Activated CD4-positive, alpha-beta T cell treated with anti-CD3 and anti-CD28 coated beads, Interleukin-2, Interleukin-6, amounts not matched to agents 100 ng/mL and 50 ng/mL, durations not matched to agents 16 hours and 8 hours (primary cell): ENCODE data around the gene C14orf180.

Experiments
- DNase-seq: peaks from one replicate; pipeline ENCODE4 v3.0.0-alpha.2; 2020

Gene C14orf180

DNA sequence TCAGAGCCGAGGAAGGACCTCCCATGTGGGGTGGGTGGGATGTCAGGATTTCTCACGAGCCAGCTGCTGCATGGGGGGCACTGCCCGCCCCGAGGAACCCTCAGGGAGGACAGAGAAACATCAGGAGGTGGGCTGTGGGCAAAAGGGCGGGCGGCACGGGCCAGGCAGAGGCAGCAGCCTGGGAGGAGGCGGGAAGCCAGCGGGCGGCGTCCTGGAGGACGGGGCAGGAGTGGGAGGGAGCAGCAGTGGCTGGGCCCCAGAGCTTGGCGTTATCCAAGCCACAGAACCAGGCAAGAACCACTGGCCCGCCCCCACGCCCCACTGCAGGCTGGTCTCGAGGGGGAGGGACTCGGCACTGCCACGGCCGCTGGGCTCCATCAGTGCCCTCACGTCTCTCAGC lies 2.4 kb downstream of the C14orf180 start:
- DNase-seq = no peak

DNA sequence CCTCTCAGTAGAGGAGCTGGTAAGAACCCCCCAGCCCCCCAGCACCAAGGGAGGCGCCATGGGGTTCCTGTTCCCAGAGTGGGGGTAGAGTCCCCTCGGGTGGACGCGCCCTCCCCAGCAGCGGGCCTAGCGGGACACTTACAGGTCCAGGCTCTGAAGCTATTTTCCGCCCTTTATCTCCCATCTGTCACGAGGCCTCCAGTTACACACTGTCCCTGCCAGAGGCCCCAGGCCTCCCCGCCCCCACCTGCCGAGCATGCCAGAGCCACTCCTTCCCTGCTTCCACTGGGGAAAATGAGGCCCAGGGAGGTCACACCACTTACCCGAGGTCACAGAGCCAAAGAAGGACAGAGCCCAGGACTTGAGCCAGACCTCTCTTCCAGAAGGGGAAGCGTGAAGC lies 3.1 kb downstream of the C14orf180 start:
- no peak for DNase-seq

DNA sequence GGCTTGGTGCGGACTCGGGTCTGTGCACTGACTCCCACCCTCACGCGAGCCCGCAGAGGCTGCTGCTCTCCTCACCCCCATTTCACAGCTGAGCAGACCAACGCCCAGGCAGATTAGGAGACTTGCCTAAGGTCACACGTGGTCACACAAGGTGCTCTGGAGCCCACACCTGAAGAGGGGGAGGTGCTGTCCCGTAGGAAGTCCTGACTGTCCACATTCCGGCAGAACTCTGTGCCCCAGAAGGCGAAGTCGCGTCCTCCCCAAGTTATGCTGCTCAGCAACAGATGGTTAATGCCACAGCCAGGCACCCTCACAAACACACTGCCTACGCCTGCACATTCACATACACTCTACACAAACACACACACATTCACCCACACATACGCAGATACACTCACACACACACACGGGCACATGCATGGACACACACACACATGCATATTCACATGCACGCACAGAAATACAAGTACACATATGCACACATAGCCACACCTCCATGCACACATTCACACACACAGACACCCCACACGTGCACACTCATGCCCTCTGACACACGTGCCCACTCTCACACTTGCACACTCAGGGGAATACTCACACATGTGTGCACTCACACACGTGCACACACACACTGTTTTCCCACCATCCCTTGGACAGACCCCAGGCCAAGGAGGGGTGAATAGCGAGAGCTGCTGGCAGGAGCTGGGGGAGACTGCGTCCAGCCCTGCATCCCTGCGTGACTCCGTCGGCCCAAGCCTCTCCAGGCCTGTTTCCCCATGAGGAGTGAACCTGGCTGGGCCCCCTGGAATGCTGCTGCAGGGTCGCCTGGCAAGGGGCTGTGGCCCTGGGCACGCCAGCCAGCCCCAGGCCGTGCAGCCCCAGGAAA lies 4.1 kb downstream of the C14orf180 start:
- DNase-seq = no peak

DNA sequence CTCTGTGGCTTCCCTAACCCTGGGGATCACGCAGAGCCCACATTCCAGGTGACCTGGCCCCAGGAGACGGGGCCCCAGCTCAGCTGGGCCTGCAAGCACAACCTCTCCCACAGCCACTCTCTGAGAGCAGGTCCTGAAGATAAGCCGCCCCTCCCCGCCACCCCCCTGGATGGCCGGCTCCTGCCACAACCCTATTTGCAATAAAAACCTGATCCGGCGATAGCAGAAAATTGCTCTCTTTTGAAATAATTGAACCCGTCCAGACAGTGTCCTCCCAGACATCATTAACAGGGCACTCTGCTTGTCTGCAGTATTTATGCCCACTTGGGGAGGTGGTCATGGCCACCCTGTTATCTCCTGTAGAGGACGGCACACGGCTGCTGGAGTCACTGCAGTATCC lies 5.0 kb downstream of the C14orf180 start:
- no peak for DNase-seq

DNA sequence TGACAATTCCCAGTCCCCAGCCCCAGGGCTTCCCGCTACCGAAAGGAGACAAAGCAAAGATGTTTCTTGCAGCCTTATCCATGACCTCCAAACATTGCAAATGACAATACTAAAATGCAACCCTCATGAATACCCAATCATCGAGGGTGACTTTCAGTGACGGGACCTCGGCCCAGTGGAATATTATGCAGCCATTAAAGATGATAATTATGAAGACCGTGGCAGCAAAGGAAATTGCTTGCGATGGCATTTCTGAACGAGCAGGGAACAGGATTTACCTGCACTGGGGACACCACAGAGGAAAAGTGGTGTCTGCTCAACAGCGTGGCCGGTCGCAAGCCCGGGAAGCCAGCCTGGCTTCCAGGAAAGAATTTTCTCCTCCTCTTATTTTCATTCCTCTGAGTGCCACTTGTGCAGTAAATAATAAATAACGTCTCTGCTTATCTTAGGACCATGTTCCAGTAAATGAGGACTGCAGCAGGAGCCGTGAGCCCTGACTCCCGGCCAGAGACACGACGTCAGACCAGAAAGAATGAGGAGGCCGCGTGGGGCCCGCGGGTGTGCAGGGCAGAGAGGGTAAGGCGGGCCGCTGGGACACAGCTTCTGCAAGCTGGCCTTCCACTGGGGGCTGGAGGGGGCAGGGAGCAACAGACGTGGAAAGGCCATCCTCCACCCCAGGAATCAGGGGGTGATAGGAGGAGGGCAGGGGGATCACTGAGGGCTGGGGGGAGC lies 6.6 kb downstream of the C14orf180 start:
- no peak for DNase-seq

DNA sequence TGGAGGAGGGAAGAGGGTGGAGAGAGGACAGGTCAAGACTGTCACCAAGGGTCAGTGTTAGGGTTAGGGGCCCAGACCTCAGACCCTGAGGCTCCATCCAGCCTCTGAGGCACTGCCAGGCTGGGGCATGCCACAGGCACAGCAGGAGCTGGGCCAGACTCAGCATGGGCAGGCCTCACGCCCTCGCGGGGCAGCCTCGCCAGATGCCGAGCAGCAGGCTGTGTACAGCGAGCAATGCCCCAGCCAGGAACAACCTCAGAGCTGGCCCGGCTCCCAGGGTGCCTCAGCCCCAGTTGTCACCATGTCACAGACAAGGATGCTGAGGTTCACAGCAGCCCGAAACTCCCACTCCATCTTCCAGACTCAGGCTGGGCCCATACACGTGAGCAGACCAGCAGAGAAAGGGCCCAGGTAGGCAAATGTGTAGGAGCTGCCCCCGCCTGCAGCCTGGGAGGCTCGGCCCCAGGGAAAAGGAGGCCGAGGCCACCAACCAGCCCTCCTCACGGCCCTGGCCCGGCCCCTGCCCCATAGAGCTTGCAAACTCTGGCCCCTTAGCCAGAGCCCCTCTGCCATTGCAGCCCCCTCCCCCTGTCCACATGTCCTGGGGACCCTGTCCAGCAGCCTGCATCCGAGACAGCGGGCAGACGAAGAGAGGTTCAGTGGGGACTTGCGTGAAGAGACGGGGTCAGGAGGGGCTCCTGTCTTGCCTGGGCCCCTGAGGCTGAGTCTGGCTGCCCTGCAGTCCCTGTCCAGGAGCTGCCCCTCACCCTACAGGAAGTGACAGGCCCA lies 7.5 kb downstream of the C14orf180 start:
- DNase-seq = no peak

DNA sequence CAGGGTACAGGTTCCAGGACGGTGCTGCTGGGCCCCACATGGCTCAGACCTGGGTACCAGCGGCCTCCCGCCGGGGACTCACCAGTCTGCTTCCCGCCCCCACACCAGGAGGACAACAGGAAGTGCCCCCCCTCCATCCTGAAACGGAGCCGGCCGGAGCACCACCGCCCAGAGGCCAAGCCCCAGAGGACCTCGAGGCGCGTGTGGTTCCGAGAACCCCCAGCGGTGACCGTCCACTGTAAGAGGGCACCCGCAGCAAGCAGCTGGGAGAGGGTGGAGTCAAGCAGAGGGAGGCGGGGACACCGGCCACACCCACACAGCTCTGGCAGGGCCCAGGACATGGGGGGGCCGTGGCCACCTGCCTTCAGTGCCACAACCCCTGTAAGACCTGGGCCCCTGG lies 8.1 kb downstream of the C14orf180 start:
- DNase-seq = no peak

DNA sequence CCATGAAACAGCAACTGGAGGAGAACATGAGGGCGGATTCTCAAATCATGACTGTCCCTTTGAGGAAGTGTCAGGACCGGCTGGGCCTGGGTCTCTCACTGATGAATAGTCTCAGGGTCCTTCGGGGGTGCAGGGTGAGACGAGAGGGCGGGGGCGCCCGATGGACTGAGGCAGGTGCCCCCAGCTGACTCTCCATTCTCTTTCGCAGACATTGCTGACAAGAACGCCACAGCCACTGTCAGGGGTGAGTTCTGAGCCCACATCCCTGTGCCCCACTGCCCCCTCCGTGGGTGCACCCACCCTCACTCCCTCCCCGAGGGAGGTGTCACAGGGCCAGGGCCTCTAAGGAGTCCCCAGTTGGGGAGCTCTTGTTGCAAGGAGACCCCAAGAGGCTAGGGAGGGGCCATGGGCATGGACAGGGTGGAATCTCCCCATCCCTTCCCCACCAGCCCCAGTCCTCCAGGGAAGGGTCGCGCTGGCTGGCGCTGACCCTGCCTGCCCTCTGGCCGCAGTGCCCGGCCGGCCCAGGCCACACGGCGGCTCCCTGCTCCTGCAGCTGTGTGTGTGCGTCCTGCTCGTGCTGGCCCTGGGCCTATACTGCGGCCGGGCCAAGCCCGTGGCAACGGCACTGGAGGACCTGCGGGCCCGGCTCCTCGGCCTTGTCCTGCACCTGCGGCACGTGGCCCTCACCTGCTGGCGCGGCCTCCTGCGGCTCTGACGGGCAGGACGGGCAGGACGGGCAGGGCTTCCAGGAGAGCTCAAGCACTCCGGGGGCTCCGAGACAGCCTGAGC lies 8.7 kb downstream of the C14orf180 start:
- no peak for DNase-seq

DNA sequence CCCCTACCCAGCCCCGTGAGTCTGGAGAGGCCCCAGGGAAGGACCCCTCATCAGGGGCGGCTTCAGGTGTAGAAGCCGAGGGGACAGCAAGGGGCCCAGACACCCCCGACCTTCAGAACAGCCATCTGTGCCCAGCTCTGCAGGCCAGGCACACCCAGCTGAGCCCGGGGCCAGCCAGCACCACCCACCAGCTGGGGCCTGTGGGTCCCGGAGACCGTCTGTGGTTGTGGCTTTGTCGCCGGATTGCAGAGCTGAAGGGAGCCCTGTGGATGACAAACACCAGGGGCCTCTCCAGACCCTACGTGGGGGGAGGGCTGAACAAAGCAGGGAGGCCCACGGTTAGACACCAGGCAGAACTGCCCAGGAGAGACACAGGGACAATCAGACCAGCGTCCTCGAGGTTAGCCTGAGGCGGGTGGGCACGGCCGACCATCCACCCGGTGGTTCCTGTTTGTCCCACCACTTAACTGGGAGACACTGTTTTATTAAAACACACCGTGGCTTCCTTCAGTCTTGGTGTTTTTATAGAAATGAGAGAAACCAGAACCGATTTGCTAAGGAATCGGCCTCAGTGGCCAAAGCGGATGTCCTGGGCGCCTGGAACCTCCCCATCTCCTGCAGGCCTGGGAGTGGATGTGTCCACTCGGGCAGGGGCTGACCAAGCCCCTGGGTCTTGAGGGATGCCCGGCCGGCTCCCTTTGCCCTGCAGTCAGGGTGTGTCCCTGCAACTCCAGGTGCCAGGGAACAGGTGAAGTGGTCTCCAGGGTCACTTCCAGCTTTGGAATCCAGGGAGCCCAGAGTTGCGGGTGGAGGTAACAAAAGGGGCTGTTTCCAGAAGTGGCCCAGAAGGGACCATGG lies 10.0 kb downstream of the C14orf180 start:
- DNase-seq = no peak

DNA sequence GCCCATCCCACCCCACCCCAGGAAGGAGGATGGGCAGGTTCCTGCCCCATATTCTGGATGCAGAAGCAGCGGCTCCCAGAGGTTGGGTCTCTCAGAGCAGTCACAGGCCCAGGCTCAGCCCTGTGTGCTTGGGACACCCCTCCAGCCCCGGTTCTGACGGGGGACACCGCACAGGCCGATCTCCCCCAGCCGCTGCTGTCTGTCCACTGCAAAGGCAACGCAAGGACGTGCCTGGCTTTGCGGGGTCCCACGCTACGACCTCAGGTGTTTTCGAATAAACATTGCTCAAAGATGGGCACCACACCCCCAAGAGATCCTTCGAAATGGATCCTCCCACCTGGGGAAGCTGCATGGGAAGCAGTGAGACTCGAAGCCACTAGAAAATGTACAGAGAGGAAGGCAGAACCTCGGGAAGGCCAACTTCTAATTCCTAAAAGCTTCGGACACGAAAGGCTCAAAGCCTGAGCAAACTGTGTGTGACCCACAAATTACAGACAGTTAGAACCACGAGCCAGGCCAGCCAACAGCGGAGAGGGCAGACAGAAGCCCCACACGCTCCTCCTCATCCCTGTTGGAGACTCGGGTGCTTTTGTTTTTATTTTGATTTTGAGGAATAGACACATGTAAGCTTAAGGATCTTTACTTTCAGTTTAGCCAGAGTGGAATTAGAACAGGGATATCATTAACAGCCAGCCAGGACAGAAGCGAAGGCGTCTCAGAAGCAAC lies 10.8 kb downstream of the C14orf180 start:
- no peak for DNase-seq

DNA sequence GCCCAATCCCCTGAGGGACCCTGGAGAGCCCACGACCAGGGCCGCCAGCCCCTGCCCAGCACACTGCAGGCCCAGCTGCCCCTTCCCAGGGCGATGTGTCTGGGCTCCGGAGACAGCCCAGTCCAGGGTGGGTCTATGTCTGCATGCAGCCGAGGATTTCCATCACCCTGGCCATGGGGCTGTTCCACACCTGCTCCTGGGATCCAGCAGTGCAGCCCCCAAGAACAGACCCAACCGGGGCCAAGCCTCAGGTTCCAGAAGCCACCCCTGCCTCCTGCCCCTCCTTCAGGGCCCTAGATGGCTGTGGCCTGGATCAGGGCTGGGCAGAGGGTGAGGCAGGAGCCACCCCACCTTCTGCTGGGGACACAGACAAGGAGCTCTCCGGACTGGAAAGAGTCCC lies 11.5 kb downstream of the C14orf180 start:
- no peak for DNase-seq

DNA sequence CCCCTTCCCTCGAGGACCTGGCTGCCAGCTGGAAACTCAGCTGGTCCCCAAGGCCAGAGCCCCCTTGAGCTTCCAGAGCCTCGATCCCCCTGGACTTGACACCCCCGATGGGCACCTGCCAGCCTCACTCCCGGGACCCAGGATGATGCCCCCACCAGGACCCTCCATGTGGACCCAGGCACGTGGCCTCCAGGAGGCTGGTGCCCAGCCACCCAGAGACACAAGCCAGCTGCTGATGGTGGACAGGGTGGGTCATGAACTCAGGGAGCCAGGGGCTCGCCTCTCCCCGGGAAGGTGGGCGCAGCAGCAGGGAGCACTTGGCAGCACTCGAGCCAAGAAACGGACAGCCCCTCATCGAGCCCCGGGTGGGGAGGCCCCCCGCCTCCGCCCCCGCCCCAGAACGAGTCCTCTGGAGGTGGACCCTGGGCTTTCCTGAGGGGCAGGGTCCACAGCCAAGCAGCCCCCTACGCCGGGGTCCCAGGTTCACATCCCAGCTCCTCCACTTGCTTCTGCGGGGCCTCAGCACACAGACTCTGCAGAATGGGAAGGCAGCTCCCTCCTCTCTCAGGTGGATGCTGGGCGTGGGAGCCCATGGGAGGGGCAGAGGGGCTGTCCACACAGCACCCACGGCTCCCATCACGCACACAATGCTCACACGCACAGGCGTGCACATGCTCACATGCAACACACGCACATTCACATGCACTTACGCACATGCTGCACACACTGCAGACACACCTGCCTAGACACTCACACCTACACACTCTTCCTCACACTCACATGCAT lies 12.1 kb downstream of the C14orf180 start:
- DNase-seq = no peak

DNA sequence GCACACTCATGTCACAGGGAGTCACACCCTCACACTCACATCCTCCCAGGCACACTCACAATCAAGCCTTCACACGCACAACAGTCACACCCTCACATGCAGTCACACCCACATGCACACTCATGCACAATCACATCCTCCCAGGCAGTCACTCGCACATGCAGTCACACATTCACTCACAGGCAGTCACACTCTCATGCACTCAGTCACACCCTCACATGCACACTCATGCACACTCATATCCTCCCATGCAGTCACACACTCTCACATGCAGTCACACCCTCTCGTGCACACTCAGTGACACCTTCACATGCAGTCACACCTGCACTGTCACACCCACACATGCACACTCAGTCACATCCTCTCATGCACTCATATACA lies 12.7 kb downstream of the C14orf180 start:
- DNase-seq = no peak

DNA sequence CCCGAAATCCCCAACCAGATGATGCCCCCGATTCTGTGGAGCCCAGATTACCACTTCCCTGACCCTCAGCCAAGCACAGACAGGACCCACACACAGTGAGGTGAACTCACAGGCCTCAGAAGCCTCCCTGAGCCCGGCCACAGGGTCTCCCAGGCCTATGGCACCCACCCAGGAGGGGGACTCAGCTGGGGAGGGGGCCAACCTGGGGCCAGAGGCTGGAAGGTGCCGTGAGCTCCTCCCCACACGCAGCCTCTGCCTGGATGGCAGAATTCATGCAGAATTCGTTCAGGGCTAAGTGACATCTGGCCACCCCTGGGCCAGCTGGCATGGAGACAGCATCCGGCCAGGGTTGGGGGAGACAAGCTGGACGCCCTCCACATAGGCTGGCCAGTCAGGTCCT lies 13.2 kb downstream of the C14orf180 start:
- no peak for DNase-seq

DNA sequence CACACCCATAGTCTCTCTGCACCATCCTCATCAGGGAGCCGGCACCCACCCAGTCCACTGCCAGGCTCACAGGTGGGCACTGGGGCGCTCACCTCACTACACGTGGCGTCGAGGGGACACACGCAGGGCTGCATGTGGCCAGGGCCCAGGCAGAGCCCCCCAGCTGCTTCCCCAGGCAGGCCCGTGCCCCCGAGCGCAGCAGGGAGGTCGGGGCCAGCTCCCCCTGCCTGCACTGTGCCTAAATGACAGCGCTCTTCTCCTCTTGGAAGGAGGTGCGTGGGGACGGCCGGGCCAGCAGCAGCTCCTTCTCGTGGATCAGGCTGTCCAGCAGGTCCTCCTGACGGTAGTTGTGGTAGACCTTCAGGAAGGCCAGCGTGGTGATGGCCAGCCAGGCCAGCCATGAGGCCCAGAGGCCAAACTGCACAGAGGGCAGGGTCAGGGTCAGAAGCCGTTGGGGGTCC lies 13.7 kb downstream of the C14orf180 start:
- DNase-seq = no peak

DNA sequence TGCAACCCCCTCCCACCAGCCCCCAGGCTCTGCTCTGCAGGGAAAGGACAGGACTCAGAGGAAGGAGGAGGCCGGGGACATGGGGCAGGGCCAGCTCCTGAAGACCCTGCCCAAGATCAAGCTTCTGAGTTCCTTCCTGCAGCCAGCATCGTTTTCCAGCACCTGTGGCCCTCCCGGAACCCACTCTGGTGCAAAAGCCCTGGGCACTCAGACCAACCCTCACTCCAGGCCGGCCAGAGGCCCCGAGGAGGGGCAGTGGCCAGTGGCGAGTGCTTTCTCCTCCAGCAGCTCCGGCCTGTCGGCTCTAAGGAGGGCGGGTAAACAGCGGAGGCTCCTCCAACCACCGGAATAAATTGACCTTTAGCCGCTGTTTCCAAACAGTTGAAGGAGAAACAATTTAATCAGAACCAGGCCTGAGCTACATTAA lies 14.2 kb downstream of the C14orf180 start:
- DNase-seq = no peak

DNA sequence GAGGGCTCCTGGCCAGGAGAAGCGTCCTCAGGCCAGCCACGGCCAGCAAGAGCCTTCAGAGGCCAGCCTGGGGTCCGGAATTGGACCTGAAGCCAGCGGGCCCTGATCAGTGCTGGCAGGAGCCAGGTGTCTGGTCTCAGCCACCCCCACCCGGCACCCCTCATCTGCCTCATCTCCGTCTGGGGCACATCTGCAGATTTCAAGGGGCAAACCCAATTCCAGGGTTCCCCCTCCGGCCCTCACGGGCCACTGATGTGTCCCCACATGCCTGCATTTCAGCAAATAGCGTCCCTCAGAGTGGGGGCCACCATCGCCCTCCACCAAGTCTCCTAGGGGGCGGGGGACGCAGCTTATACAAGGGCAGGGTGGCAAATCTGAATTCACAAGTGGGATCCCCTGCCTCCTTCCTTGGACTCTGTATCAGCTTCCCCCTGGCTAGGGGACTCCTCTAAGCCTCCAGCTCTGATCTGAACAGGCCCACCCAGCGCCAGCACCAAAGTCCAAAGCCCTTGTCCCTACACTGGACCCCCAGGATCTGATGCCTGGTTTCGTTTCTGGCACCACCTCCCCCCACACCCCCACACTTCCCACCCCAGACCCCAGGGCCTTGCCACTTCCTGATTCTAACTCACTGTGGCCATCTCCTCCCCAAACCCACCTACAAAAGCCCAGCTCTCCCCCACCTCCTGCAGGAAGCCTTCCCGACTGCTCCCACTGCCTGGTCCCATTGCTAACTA lies 14.9 kb downstream of the C14orf180 start:
- DNase-seq = no peak

DNA sequence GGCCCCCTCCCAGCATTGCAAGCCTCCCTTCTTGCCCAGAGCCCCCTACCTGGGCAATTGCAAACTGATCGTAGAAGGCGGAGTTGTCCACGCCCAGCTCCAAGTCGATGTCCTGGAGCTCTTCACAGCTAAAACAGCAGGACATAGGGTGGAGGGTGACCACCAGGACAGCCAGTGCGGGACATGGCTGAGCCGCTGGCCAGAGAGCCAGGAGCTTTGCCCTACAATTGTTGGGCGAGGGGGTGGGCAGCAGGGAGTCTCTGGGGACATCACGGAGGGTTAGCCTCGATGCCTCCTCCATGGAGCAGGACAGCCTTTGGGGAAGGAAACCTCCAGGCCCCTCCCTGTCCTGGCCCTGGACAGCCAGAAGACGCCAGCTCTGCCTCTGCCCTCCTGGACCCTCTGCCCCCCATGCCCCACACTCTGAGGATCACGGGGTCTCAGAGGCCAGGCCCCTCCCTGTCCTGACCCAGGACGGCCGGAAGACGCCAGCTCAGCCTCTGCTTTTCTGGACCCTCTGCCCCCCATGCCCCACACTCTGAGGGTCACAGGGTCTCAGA lies 15.6 kb downstream of the C14orf180 start:
- DNase-seq = no peak

DNA sequence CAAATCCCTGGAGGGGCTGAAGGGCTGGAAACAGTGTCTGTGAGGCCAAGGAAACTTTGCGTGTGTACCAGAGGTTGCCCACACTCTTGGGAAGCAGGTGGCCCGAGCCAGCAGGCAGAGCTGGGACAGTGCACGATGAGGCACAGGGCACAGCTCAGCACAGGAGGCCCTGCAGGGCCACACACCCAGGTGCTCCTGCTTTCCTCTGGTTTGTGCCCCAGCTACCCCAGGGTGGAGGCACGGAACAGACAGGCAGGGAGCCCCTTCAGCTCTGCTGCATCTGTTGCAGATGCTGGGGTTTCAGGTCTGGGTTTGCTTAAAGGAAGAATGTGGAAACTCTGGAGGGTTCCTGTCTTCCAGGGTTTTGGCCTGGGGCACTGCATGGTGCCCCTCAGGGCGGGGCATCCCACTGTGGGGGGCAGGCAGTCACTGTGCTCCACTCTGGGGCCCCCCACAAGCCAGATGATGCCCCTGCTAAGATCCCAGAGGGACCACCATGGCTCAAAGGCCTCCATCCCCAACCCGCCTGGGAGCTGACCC lies 16.4 kb downstream of the C14orf180 start:
- DNase-seq = no peak
